SHP77 (cell line): ENCODE results near the gene LNX1.

ENCODE experiments used
- DNase-seq, 2 experiments: peaks; one replicate each; lab custom pipeline; 2025; lab: John Stamatoyannopoulos, UW

The LNX1 gene

DNA sequence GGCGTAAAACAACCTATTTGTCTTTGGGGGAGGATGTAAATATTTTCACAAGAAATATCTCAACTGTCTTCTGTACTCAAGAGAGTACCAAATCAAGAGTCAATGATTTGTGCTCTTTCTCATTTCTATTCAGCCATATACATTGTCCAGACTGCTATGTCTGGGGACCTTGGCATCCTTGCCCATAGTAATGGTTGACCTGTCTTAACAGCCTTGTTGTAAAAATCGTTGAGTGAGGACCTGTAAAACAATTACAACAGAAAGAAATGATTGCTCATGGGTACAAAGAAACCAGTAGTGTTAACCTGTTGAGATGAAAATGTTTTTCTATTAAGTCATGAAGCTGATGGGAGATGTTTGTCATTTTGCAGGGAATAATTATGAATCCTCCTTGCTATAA, 56.6 kb downstream of the LNX1 start:
- DNase-seq = no peak

GRCh38 chr4:53532521-53532920, 58.8 kb downstream of the LNX1 start:
- DNase-seq = no peak

DNA sequence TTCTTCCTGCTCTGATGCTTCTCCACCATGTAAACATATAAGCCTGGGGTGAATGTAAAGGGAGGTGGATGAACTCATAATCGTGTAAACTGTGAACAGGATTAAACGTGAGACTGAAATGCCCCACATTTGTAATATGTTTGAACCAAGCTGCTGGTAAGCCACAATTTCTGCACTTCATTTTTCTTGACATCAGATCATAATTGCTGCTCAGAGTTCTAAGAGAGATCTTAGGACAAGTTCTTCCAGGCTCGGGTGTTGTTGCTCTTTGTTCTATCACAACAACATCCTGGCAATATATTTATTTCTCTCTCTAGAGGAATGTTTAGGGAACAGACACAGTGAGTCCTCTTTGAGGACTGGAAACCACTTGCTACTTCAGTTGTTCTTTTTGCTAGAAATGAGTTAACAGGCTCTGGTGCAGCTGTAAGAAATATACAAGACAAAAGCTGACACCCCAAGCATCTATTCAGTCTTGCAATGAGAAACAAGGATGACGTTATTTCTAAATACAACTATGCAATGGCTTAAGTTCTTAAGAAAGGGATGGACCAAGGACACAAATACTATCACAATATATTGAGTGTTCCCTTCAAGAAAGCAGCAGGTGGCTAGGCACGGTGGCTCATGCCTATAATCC, 59.6 kb downstream of the LNX1 start:
- DNase-seq = no peak

DNA sequence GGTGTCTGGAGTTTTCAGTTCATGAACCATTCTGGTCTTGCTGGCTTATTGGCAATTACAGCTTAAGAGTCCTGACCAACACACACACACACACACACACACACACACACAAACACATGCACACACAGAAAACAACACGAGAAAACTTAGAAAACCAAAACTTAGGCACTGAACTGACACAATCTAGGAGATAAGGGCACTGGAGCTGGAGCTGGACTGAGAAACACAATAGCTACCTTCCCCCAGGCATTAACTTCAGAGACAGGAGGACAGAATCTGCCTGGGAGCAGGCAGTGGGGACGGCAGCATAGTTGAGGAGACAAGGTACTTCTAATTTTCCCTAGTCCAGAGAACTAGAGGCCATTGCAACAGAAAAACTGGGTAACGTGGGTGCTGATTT, 62.3 kb downstream of the LNX1 start:
- DNase-seq = no peak

DNA sequence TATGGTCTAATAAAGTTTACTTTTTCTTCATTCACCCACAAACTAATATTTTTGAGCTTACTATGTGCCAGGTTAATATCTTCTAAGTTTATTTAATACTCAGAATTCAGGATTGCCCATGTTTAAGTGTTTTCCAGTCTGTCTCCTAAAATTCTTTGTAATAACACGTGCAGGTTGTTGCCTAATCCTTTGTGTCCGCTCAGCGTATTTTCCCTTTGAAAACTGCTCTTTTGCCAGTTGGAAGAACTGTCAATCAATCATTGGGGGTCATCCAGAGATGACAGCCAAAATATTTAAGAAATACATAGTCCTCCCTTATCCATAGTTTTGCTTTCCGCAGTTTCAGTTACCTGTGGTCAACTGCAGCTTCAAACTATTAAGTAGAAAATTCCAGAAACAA, 63.4 kb downstream of the LNX1 start:
- no peak for DNase-seq

DNA sequence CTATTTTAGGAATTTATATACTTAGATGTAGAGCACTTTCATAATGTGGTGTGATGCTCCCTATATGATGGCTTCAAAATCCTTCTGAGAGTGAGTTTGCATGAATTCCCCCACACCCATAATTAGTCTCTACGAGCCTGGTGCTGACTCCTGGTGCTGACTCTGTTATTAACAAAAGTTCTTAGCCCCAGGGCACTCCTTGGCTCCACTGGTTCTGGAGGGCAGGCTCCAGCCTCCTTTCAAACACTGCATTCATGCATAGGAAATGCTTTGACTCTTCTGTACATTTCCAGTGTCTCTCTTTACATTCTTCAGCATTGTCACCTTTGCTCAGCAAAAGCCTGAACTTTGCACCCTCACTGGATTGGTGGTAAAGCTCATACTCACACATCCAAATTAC, 64.0 kb downstream of the LNX1 start:
- no peak for DNase-seq

DNA sequence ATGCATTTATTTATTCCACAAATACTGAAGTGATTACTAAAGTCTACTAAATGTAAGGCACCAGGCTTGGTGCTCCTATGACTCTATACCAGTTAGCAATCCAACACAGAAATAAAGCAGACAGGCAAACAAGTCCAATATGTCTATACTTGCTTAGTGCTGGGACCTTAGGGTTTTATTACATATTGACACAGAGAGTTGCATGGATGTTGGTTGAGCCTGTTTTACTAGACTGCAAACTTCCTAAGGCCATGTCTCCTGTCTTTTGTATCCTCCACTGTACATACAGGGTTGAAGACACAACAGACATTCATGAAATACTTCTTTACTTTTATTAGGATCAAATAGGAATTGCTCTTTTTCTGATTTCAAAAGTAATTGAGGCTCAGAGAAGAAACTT, 69.0 kb downstream of the LNX1 start:
- no peak for DNase-seq

- no peak for DNase-seq
Observed at GRCh38 chr4:53520116-53520515, 71.2 kb downstream of the LNX1 start.

- no peak for DNase-seq
Observed at GRCh38 chr4:53518807-53519206, 72.5 kb downstream of the LNX1 start.

- DNase-seq = no peak
Observed at GRCh38 chr4:53515076-53515475, 76.2 kb downstream of the LNX1 start.

- DNase-seq = no peak
Observed at GRCh38 chr4:53514509-53514908, 76.8 kb downstream of the LNX1 start.

DNA sequence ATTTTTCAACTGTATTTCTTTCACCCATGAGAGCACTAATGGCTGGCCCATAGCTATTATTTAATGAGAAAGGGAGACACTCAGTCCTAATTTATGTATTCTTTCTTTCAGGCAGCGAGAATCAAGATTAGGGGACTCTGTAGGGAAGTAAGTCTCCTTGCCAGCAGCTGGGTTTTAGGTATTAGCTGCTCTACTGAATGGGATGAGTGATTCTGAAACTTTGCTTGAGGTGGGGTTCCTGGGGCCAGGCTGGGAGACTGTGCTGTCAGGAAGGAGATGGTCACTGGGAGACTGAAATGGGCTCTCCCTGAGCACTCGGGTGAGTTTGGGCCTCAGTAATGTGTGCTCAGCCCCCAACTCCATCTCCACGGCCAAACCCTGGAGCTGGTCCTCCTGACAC, 78.7 kb downstream of the LNX1 start:
- DNase-seq = no peak

GRCh38 chr4:53511014-53511413, 80.3 kb downstream of the LNX1 start:
- DNase-seq = no peak

DNA sequence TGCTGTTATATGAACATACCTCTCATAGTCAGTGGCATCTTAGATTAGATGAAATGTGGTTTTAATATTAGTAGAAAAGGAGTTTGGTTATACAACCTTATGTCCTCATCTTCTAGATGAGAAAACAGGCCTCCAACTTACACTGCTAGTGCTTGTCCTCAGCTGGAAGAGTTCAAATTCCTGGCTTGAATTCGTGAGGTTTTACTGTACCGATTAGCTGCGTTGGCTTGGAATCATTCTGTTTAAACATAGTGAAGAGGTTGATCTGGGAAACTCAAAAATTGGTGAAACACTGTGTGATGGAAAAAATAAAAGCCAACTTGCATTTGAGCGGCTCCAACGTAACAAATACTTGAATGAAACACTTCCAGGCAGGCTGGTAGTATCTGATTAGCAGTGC, 81.0 kb downstream of the LNX1 start:
- no peak for DNase-seq

- no peak for DNase-seq
Observed at GRCh38 chr4:53508446-53508845, 82.8 kb downstream of the LNX1 start.

GRCh38 chr4:53507671-53508286, 83.5 kb downstream of the LNX1 start:
- no peak for DNase-seq

DNA sequence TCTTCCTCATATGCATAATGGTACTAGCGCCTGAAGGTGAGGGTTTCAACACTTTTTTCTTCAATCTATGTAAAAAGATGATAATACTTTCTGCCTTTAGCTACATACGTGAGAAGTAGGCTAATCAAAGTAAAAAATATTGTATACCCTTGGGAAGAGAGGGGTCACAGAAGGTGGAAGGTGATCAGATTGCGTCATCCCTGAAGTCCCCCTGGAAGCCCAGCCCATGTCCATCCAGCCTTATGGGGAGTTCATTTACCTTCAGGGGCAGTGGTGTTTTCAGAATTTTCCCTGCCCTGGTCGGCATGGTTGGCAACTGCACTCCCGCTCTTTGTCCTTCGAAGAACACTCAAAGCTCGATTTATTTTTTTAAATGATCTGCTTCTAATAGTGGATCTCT, 84.2 kb downstream of the LNX1 start:
- DNase-seq = no peak

GRCh38 chr4:53505947-53506346, 85.3 kb downstream of the LNX1 start:
- DNase-seq = no peak

- no peak for DNase-seq
Observed at GRCh38 chr4:53502094-53502493, 89.2 kb downstream of the LNX1 start.

- no peak for DNase-seq
Observed at GRCh38 chr4:53501561-53501960, 89.7 kb downstream of the LNX1 start.

DNA sequence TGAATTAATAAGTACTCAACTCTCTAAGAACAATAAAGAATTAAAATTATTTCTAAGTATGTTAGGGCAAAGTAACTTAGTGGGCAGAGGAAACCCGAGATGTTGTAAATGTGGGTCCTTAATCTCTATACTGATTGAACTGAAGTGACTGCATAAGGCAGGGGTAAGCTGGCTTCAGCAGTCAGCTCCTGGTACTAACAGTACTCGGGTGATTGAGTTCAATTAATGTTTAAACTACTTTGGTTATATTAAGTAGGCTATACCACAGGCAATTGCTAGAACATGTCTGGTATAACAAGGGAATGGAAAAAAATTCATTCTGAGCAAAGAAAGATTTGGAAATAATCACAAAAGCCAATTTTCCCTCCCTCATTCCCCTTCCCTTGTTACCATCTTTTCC, 90.7 kb downstream of the LNX1 start:
- DNase-seq = no peak

- no peak for DNase-seq
Observed at GRCh38 chr4:53499791-53500190, 91.5 kb downstream of the LNX1 start.

GRCh38 chr4:53498706-53499105, 92.6 kb downstream of the LNX1 start:
- no peak for DNase-seq
